ENCODE measurements around the gene PLPP4. TPM values are rescaled to one million over a fixed set of nuclear protein-coding genes. Genes with fewer than 3 reads are reported as not detected.

Gene PLPP4
- polyA plus RNA-seq, 1 experiment: 35.4 TPM

DNA sequence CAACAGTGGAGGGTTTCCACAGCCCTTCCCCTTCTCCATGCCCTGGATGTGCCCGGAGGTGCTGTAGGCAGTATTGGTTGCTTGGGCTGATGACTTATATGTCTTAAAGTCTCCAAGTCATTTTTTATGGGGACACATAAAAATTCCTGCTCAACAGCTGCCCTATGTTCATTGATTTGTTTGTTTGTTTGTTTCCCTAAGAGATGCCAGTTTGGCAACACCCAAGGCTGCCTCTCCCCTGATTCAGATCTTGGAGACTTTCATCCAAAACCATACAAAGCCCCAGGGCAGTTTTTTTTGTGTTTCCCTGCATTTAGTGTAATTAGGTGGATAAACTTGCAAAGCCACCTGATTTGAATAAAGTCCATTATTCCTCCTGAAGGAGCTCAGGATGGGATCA is 115.3 kb downstream of the PLPP4 start:
- POLR2A ChIA-PET: no interaction called here

DNA sequence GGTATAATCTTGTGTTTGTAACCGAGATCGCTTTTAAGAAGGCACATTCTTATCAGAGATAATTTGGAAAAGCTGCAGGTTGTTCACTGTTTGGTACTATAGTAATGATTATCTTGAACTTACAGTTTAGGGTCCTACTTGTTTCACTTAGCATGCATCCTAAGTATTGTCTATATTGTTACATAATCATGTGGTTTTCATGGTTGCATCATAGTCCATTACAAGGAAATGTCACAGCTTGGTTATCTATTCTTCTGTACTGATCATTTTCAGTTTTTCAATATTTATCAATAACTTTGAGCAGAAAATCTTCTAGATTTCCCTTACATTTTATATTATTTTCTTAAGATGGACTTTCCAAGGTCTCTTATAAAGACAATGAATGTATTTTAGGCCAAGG is 116.3 kb downstream of the PLPP4 start:
- H3K36me3 ChIP-seq (ENCODE audit: control insufficient read depth, insufficient read depth, low read length): no peaks in the 10 kb centered on the region; the same call in 1 of the 2 replicates
- TF ChIP-seq, protein P1, sequence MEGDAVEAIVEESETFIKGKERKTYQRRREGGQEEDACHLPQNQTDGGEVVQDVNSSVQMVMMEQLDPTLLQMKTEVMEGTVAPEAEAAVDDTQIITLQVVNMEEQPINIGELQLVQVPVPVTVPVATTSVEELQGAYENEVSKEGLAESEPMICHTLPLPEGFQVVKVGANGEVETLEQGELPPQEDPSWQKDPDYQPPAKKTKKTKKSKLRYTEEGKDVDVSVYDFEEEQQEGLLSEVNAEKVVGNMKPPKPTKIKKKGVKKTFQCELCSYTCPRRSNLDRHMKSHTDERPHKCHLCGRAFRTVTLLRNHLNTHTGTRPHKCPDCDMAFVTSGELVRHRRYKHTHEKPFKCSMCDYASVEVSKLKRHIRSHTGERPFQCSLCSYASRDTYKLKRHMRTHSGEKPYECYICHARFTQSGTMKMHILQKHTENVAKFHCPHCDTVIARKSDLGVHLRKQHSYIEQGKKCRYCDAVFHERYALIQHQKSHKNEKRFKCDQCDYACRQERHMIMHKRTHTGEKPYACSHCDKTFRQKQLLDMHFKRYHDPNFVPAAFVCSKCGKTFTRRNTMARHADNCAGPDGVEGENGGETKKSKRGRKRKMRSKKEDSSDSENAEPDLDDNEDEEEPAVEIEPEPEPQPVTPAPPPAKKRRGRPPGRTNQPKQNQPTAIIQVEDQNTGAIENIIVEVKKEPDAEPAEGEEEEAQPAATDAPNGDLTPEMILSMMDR (IDR thresholded peaks at IDR 0.05; ENCODE audit: insufficient read depth, low read depth, low read length): no peak
- no peak for DNase-seq (ENCODE audit: low read depth)
- no peaks in the 10 kb centered on the region for H3K27me3 ChIP-seq (ENCODE audit: control insufficient read depth, insufficient read depth, low read length)
- CTCF ChIA-PET: interaction anchor here (0.7 kb wide), 1 partner anchor 492 kb away, joined by 4 read pairs; no protein-coding TSS in a partner anchor
- no peak overlapping the region for H3K4me3 ChIP-seq (ENCODE audit: low read depth, low read length)
- POLR2A ChIA-PET: no interaction called here

More for the DNA sequence above, 115.3 kb downstream of the PLPP4 start:
- H3K4me3 ChIP-seq (ENCODE audit: low read depth, low read length): no peak overlapping the region
- no peaks in the 10 kb centered on the region for H3K27me3 ChIP-seq (ENCODE audit: control insufficient read depth, insufficient read depth, low read length)
- TF ChIP-seq, protein P1 (IDR thresholded peaks at IDR 0.05; ENCODE audit: insufficient read depth, low read depth, low read length): no peak
- CTCF ChIA-PET: no interaction called here
- H3K36me3 ChIP-seq (ENCODE audit: control insufficient read depth, insufficient read depth, low read length): no peaks in the 10 kb centered on the region; the same call in none of the 2 replicates
- no peak for DNase-seq (ENCODE audit: low read depth)

DNA sequence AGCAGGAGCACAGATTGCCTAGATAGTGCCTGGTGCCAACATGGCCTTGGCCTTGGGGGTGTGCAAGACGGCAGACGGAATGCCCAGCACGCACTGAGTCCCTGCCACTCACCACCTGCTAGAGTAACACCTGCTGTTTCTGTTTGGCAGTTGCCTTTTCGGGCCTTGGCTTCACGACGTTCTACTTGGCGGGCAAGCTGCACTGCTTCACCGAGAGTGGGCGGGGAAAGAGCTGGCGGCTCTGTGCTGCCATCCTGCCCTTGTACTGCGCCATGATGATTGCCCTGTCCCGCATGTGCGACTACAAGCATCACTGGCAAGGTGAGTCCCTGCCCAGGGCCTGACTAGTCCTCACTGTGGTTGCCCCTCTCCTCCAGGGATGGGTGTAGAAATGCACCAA is 118.0 kb downstream of the PLPP4 start:
- POLR2A ChIA-PET: no interaction called here
- Histone ChIP-seq H3K27me3 (ENCODE audit: control insufficient read depth, insufficient read depth, low read length) (no peaks in the 10 kb centered on the region), H3K4me3 (ENCODE audit: low read depth, low read length) (no peak overlapping the region), H3K36me3 (ENCODE audit: control insufficient read depth, insufficient read depth, low read length) (no peaks in the 10 kb centered on the region; the same call in 1 of the 2 replicates)
- DNase-seq (ENCODE audit: low read depth): no peak
- CTCF ChIA-PET: interaction anchor here (1.4 kb wide), 1 partner anchor 19 kb away, joined by 3 read pairs; no protein-coding TSS in a partner anchor
- TF ChIP-seq, protein P1 (IDR thresholded peaks at IDR 0.05; ENCODE audit: insufficient read depth, low read depth, low read length): no peak

DNA sequence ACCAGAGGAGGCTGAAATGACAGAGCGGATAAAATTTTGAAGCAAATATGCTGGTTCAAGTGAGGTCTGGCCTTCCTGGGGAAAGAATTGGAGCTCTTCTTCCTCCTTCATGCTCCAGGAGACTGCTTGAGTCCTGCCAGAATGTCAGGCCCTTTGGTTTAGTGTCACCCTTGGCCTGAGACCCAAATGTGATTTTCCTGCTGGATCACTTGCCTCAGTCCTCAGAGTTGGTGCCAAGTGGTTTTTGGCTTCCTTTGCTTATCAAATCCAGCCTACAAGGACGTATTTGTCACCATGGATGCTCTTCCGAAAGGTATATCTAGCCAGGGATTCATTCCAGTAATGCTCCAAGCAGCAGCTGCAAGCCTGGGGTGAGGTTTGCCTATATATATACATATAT is 118.4 kb downstream of the PLPP4 start:
- DNase-seq (ENCODE audit: low read depth): no peak
- Histone ChIP-seq H3K36me3 (ENCODE audit: control insufficient read depth, insufficient read depth, low read length) (no peaks in the 10 kb centered on the region; the same call in 1 of the 2 replicates), H3K4me3 (ENCODE audit: low read depth, low read length) (no peak overlapping the region), H3K27me3 (ENCODE audit: control insufficient read depth, insufficient read depth, low read length) (no peaks in the 10 kb centered on the region)
- POLR2A ChIA-PET: no interaction called here
- CTCF ChIA-PET: interaction anchor here (1.4 kb wide), 1 partner anchor 19 kb away, joined by 3 read pairs; no protein-coding TSS in a partner anchor
- TF ChIP-seq, protein P1 (IDR thresholded peaks at IDR 0.05; ENCODE audit: insufficient read depth, low read depth, low read length): no peak

DNA sequence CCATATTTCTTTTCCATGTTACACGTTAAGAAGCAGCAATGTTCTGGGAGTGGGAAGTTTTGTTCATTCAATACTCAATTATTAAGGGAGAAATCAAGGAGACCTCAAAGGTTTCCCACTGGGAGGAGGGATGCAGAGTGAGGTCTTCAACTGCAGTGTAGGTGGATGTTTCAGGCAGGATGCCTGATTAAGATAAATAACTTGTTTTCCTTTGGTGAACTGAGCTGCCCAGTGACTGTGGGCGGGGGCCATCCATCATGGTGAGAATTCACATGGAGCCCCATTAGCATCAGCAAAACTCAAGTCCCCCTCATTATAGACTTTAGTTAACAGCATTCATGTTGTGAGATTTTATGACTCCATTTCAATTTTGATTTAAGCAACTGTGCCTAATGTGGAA is 121.1 kb downstream of the PLPP4 start:
- POLR2A ChIA-PET: no interaction called here

More for the DNA sequence above, 121.1 kb downstream of the PLPP4 start:
- no peak overlapping the region for H3K4me3 ChIP-seq (ENCODE audit: low read depth, low read length)
- DNase-seq (ENCODE audit: low read depth): no peak
- CTCF ChIA-PET: interaction anchor here (0.8 kb wide), 1 partner anchor 19 kb away, joined by 3 read pairs; no protein-coding TSS in a partner anchor
- H3K36me3 ChIP-seq (ENCODE audit: control insufficient read depth, insufficient read depth, low read length): no peaks in the 10 kb centered on the region; the same call in 1 of the 2 replicates
- TF ChIP-seq, protein P1 (IDR thresholded peaks at IDR 0.05; ENCODE audit: insufficient read depth, low read depth, low read length): no peak
- no peaks in the 10 kb centered on the region for H3K27me3 ChIP-seq (ENCODE audit: control insufficient read depth, insufficient read depth, low read length)

Data from BJ (cell line).